ENCODE results near the gene LRRC32.

The LRRC32 gene

GRCh38 chr11:76671237-76671592 lies 668 bp upstream of the LRRC32 start:
- Histone ChIP-seq H3K27ac (ENCODE audit: low read depth, low read length) (peak overlapping the region; percentile 71), H3K9ac (ENCODE audit: low read length) (peak overlapping the region; percentile 37; the same call in 1 of the 2 replicates), H2AFZ (ENCODE audit: low read depth, low read length, severe bottlenecking) (no peak overlapping the region), H3F3A (ENCODE audit: insufficient read depth) (peaks cover 37% of the 10 kb centered on the region), H3K4me2 (ENCODE audit: low read depth, low read length, poor library complexity, severe bottlenecking) (peak overlapping the region; percentile 46), H3K9me3 (ENCODE audit: insufficient read depth, low read length) (no peaks in the 10 kb centered on the region), H3K79me2 (ENCODE audit: insufficient read depth, low read length) (no peaks in the 10 kb centered on the region), H4K20me1 (ENCODE audit: low read depth, low read length) (no peaks in the 10 kb centered on the region), H3K4me3 (ENCODE audit: insufficient read depth, low read length, poor library complexity, severe bottlenecking) (no peak overlapping the region), H3K27me3 (ENCODE audit: low read length) (no peaks in the 10 kb centered on the region), H3K36me3 (ENCODE audit: low read length) (no peaks in the 10 kb centered on the region), H3K9me2 (replicated peaks; ENCODE audit: insufficient read depth, low read length) (no peaks in the 10 kb centered on the region)
- TF ChIP-seq EZH2phosphoT487 (conservative IDR thresholded peaks at IDR 0.05; ENCODE audit: low read length) (no peak), CTCF (IDR thresholded peaks at IDR 0.05; ENCODE audit: insufficient read depth, low read length, poor library complexity, severe bottlenecking) (no peak)

GRCh38 chr11:76669901-76670484 lies 554 bp downstream of the LRRC32 start:
- Histone ChIP-seq H3K36me3 (ENCODE audit: low read length) (no peaks in the 10 kb centered on the region), H3K27me3 (ENCODE audit: low read length) (no peaks in the 10 kb centered on the region), H3K9ac (ENCODE audit: low read length) (peak overlapping the region; percentile 37; the same call in 1 of the 2 replicates), H3K27ac (ENCODE audit: low read depth, low read length) (no peak overlapping the region), H2AFZ (ENCODE audit: low read depth, low read length, severe bottlenecking) (no peak overlapping the region), H3F3A (ENCODE audit: insufficient read depth) (peaks cover 29% of the 10 kb centered on the region), H3K9me2 (replicated peaks; ENCODE audit: insufficient read depth, low read length) (no peaks in the 10 kb centered on the region), H3K9me3 (ENCODE audit: insufficient read depth, low read length) (no peaks in the 10 kb centered on the region), H4K20me1 (ENCODE audit: low read depth, low read length) (no peaks in the 10 kb centered on the region), H3K4me2 (ENCODE audit: low read depth, low read length, poor library complexity, severe bottlenecking) (peak overlapping the region; percentile 46), H3K4me3 (ENCODE audit: insufficient read depth, low read length, poor library complexity, severe bottlenecking) (peak overlapping the region; percentile 41), H3K79me2 (ENCODE audit: insufficient read depth, low read length) (no peaks in the 10 kb centered on the region)
- TF ChIP-seq CTCF (IDR thresholded peaks at IDR 0.05; ENCODE audit: insufficient read depth, low read length, poor library complexity, severe bottlenecking) (no peak), EZH2phosphoT487 (conservative IDR thresholded peaks at IDR 0.05; ENCODE audit: low read length) (no peak)

GRCh38 chr11:76668362-76669155 lies 2.0 kb downstream of the LRRC32 start:
- H3K9ac ChIP-seq (ENCODE audit: low read length): no peak overlapping the region
- no peaks in the 10 kb centered on the region for H3K27me3 ChIP-seq (ENCODE audit: low read length)
- H3K9me2 ChIP-seq (replicated peaks; ENCODE audit: insufficient read depth, low read length): no peaks in the 10 kb centered on the region
- H3K4me2 ChIP-seq (ENCODE audit: low read depth, low read length, poor library complexity, severe bottlenecking): peak overlapping the region; percentile 46
- peaks cover 23% of the 10 kb centered on the region for H3F3A ChIP-seq (ENCODE audit: insufficient read depth)
- H3K9me3 ChIP-seq (ENCODE audit: insufficient read depth, low read length): no peaks in the 10 kb centered on the region
- no peaks in the 10 kb centered on the region for H3K36me3 ChIP-seq (ENCODE audit: low read length)
- TF ChIP-seq EZH2phosphoT487 (conservative IDR thresholded peaks at IDR 0.05; ENCODE audit: low read length) (no peak), CTCF (IDR thresholded peaks at IDR 0.05; ENCODE audit: insufficient read depth, low read length, poor library complexity, severe bottlenecking) (no peak)
- no peaks in the 10 kb centered on the region for H3K79me2 ChIP-seq (ENCODE audit: insufficient read depth, low read length)
- no peak overlapping the region for H3K27ac ChIP-seq (ENCODE audit: low read depth, low read length)
- no peak overlapping the region for H2AFZ ChIP-seq (ENCODE audit: low read depth, low read length, severe bottlenecking)
- H4K20me1 ChIP-seq (ENCODE audit: low read depth, low read length): no peaks in the 10 kb centered on the region
- no peak overlapping the region for H3K4me3 ChIP-seq (ENCODE audit: insufficient read depth, low read length, poor library complexity, severe bottlenecking)
